WTC11 (cell line): Measurements from ENCODE around the gene COL27A1.
"Not testable (repeated sequence)": the region's sequence is repeated elsewhere in the genome, so short reads cannot be mapped to it uniquely, and the experiment has no call there.

Experiments used
- CBFB ChIP-seq: sonication (generic); formaldehyde crosslinking; IDR thresholded peaks from 2 replicates; pipeline ENCODE4 v1.8.1; 2022; ENCODE audit warnings: mild to moderate bottlenecking, low read depth, missing genetic modification reagents
- CREM ChIP-seq: sonication (generic); formaldehyde crosslinking; IDR thresholded peaks from 2 replicates; pipeline ENCODE4 v1.8.1; 2022; ENCODE audit warnings: mild to moderate bottlenecking, missing genetic modification reagents, moderate library complexity
- CTCF ChIP-seq: fragments of 200-600 bp; IDR thresholded peaks from 2 replicates; pipeline ENCODE4 v1.8.0; 2022; ENCODE audit warnings: antibody characterized with exemption
- E2F5 ChIP-seq: sonication (generic); formaldehyde crosslinking; IDR thresholded peaks from 2 replicates; pipeline ENCODE4 v1.8.1; 2022; ENCODE audit warnings: mild to moderate bottlenecking, moderate library complexity, missing genetic modification reagents
- MAX ChIP-seq: sonication (generic); formaldehyde crosslinking; IDR thresholded peaks from 2 replicates; pipeline ENCODE4 v1.8.0; 2022; ENCODE audit warnings: mild to moderate bottlenecking, missing genetic modification reagents
- NR1H2 ChIP-seq: sonication (generic); formaldehyde crosslinking; IDR thresholded peaks from 2 replicates; pipeline ENCODE4 v1.9.0; 2021; ENCODE audit warnings: mild to moderate bottlenecking, moderate library complexity, missing genetic modification reagents
- NR3C1 ChIP-seq: sonication (generic); formaldehyde crosslinking; conservative IDR thresholded peaks from 2 replicates; pipeline ENCODE4 v1.8.1; 2023; ENCODE audit warnings: low read depth, mild to moderate bottlenecking, missing genetic modification reagents
- PREB ChIP-seq: sonication (generic); formaldehyde crosslinking; IDR thresholded peaks from 2 replicates; pipeline ENCODE4 v1.8.1; 2022; ENCODE audit warnings: mild to moderate bottlenecking, missing genetic modification reagents, moderate library complexity, borderline replicate concordance
- SMAD4 ChIP-seq: sonication (generic); formaldehyde crosslinking; IDR thresholded peaks from 2 replicates; pipeline ENCODE4 v1.8.0; 2022; ENCODE audit warnings: mild to moderate bottlenecking, missing genetic modification reagents
- SOX15 ChIP-seq: fragments of 250-450 bp; sonication (Bioruptor Pico); IDR thresholded peaks from 2 replicates; pipeline ENCODE4 v1.9.0; 2021; ENCODE audit warnings: mild to moderate bottlenecking
- ZNF232 ChIP-seq: sonication (generic); formaldehyde crosslinking; IDR thresholded peaks from 2 replicates; pipeline ENCODE4 v1.8.0; 2022; ENCODE audit warnings: mild to moderate bottlenecking, missing genetic modification reagents

GRCh38 chr9:114191402-114191801, 36.1 kb downstream of the COL27A1 start:
- TF ChIP-seq SMAD4 (CRISPR knock-in tag); NR1H2 (CRISPR knock-in tag); CTCF; PREB (CRISPR knock-in tag); MAX (CRISPR knock-in tag); CREM (CRISPR knock-in tag); ZNF232 (CRISPR knock-in tag); CBFB (CRISPR knock-in tag); SOX15 (CRISPR knock-in tag); E2F5 (CRISPR knock-in tag); NR3C1 (CRISPR knock-in tag): not testable (repeated sequence)
